Measurements from ENCODE around the gene TSPO2.
"Not testable (repeated sequence)": the region's sequence is repeated elsewhere in the genome, so short reads cannot be mapped to it uniquely, and the experiment has no call there.

The TSPO2 gene

GRCh38 chr6:41042226-41043055, at the start of gene TSPO2:
TSS of gene TSPO2 (plus strand) at chr6:41042467. CDS start at chr6:41042986, 519 bp downstream.
- H3K9me3 Mint-ChIP-seq = no peaks in the 10 kb centered on the region
- no peak within 1 kb of the TSS for H3K27ac Mint-ChIP-seq
- peaks cover 11% of the 10 kb centered on the region for H3K36me3 Mint-ChIP-seq (ENCODE audit: low read depth)
- H3K4me1 Mint-ChIP-seq (ENCODE audit: low read depth) = peaks cover 10% of the 10 kb centered on the region
- H3K27me3 Mint-ChIP-seq = no peaks in the 10 kb centered on the region
- DNase-seq = no peak
- no peak within 1 kb of the TSS for H3K4me3 Mint-ChIP-seq

- Mint-ChIP-seq H3K27ac (no peak overlapping the region), H3K27me3 (peaks cover 56% of the 10 kb centered on the region), H3K9me3 (no peaks in the 10 kb centered on the region), H3K4me1 (ENCODE audit: low read depth) (no peaks in the 10 kb centered on the region), H3K36me3 (ENCODE audit: low read depth) (no peaks in the 10 kb centered on the region), H3K4me3 (no peak overlapping the region)
- no peak for DNase-seq
These were observed 49.5 kb upstream of the TSPO2 start for GRCh38 chr6:40992746-40993145.

GRCh38 chr6:40996591-40997233, 45.6 kb upstream of the TSPO2 start:
- no peak for DNase-seq
- H3K4me1 Mint-ChIP-seq (ENCODE audit: low read depth) = no peaks in the 10 kb centered on the region
- no peak overlapping the region for H3K27ac Mint-ChIP-seq
- no peaks in the 10 kb centered on the region for H3K36me3 Mint-ChIP-seq (ENCODE audit: low read depth)
- H3K9me3 Mint-ChIP-seq = no peaks in the 10 kb centered on the region
- H3K4me3 Mint-ChIP-seq = no peak overlapping the region
- H3K27me3 Mint-ChIP-seq = peaks cover 50% of the 10 kb centered on the region

- DNase-seq = no peak
- H3K4me1 Mint-ChIP-seq (ENCODE audit: low read depth) = no peaks in the 10 kb centered on the region
- peaks cover 52% of the 10 kb centered on the region for H3K27me3 Mint-ChIP-seq
- no peak overlapping the region for H3K4me3 Mint-ChIP-seq
- H3K9me3 Mint-ChIP-seq = no peaks in the 10 kb centered on the region
- no peak overlapping the region for H3K27ac Mint-ChIP-seq
- no peaks in the 10 kb centered on the region for H3K36me3 Mint-ChIP-seq (ENCODE audit: low read depth)
These were observed 44.9 kb upstream of the TSPO2 start for GRCh38 chr6:40997234-40997957.

- Mint-ChIP-seq H3K9me3 (no peaks in the 10 kb centered on the region), H3K27me3 (peaks cover 54% of the 10 kb centered on the region), H3K4me3 (no peak overlapping the region), H3K4me1 (ENCODE audit: low read depth) (no peaks in the 10 kb centered on the region), H3K27ac (no peak overlapping the region), H3K36me3 (ENCODE audit: low read depth) (no peaks in the 10 kb centered on the region)
- DNase-seq = no peak
These were observed 43.6 kb upstream of the TSPO2 start for GRCh38 chr6:40998661-40999060.

- H3K27ac Mint-ChIP-seq = no peak overlapping the region
- no peaks in the 10 kb centered on the region for H3K4me1 Mint-ChIP-seq (ENCODE audit: low read depth)
- H3K4me3 Mint-ChIP-seq = no peak overlapping the region
- no peak for DNase-seq
- H3K36me3 Mint-ChIP-seq (ENCODE audit: low read depth) = no peaks in the 10 kb centered on the region
- peaks cover 55% of the 10 kb centered on the region for H3K27me3 Mint-ChIP-seq
- no peaks in the 10 kb centered on the region for H3K9me3 Mint-ChIP-seq
These were observed 42.7 kb upstream of the TSPO2 start for GRCh38 chr6:40999569-40999968.

- no peaks in the 10 kb centered on the region for H3K36me3 Mint-ChIP-seq (ENCODE audit: low read depth)
- H3K27me3 Mint-ChIP-seq = peaks cover 55% of the 10 kb centered on the region
- no peaks in the 10 kb centered on the region for H3K9me3 Mint-ChIP-seq
- DNase-seq = no peak
- H3K27ac Mint-ChIP-seq = no peak overlapping the region
- no peak overlapping the region for H3K4me3 Mint-ChIP-seq
- H3K4me1 Mint-ChIP-seq (ENCODE audit: low read depth) = no peaks in the 10 kb centered on the region
These were observed 42.0 kb upstream of the TSPO2 start for GRCh38 chr6:41000248-41000647.

GRCh38 chr6:41002168-41002567, 40.1 kb upstream of the TSPO2 start:
- Mint-ChIP-seq H3K9me3 (no peaks in the 10 kb centered on the region), H3K36me3 (ENCODE audit: low read depth) (no peaks in the 10 kb centered on the region), H3K27me3 (peaks cover 55% of the 10 kb centered on the region), H3K4me3 (no peak overlapping the region), H3K4me1 (ENCODE audit: low read depth) (no peaks in the 10 kb centered on the region), H3K27ac (no peak overlapping the region)
- no peak for DNase-seq

- not testable (repeated sequence) for H3K27ac Mint-ChIP-seq; H3K36me3 Mint-ChIP-seq (ENCODE audit: low read depth); H3K4me3 Mint-ChIP-seq; H3K9me3 Mint-ChIP-seq; H3K4me1 Mint-ChIP-seq (ENCODE audit: low read depth)
- H3K27me3 Mint-ChIP-seq = peaks cover 39% of the 10 kb centered on the region
- peak; percentile 52 for DNase-seq
These were observed 36.0 kb upstream of the TSPO2 start for GRCh38 chr6:41006217-41006616.

GRCh38 chr6:41006980-41007379, 35.3 kb upstream of the TSPO2 start:
- not testable (repeated sequence) for H3K4me3 Mint-ChIP-seq; DNase-seq; H3K4me1 Mint-ChIP-seq (ENCODE audit: low read depth); H3K27ac Mint-ChIP-seq; H3K36me3 Mint-ChIP-seq (ENCODE audit: low read depth); H3K9me3 Mint-ChIP-seq
- H3K27me3 Mint-ChIP-seq = peaks cover 34% of the 10 kb centered on the region

- no peak overlapping the region for H3K27ac Mint-ChIP-seq
- H3K27me3 Mint-ChIP-seq = peaks cover 24% of the 10 kb centered on the region
- H3K4me3 Mint-ChIP-seq = no peak overlapping the region
- no peaks in the 10 kb centered on the region for H3K36me3 Mint-ChIP-seq (ENCODE audit: low read depth)
- DNase-seq = no peak
- no peaks in the 10 kb centered on the region for H3K4me1 Mint-ChIP-seq (ENCODE audit: low read depth)
- no peaks in the 10 kb centered on the region for H3K9me3 Mint-ChIP-seq
These were observed 34.3 kb upstream of the TSPO2 start for GRCh38 chr6:41008011-41008410.

GRCh38 chr6:41009669-41010068, 32.6 kb upstream of the TSPO2 start:
- H3K9me3 Mint-ChIP-seq = no peaks in the 10 kb centered on the region
- no peak overlapping the region for H3K27ac Mint-ChIP-seq
- no peaks in the 10 kb centered on the region for H3K4me1 Mint-ChIP-seq (ENCODE audit: low read depth)
- no peak overlapping the region for H3K4me3 Mint-ChIP-seq
- no peaks in the 10 kb centered on the region for H3K36me3 Mint-ChIP-seq (ENCODE audit: low read depth)
- DNase-seq = no peak
- H3K27me3 Mint-ChIP-seq = peaks cover 11% of the 10 kb centered on the region

- no peak overlapping the region for H3K4me3 Mint-ChIP-seq
- H3K36me3 Mint-ChIP-seq (ENCODE audit: low read depth) = no peaks in the 10 kb centered on the region
- H3K27ac Mint-ChIP-seq = no peak overlapping the region
These were observed 30.6 kb upstream of the TSPO2 start for GRCh38 chr6:41011673-41012072.

GRCh38 chr6:41013466-41014153, 28.7 kb upstream of the TSPO2 start:
- Mint-ChIP-seq H3K36me3 (ENCODE audit: low read depth) (no peaks in the 10 kb centered on the region), H3K4me3 (no peak overlapping the region), H3K9me3 (no peaks in the 10 kb centered on the region), H3K27me3 (no peaks in the 10 kb centered on the region), H3K4me1 (ENCODE audit: low read depth) (no peaks in the 10 kb centered on the region), H3K27ac (no peak overlapping the region)
- no peak for DNase-seq

More at GRCh38 chr6:41011673-41012072, 30.6 kb upstream of the TSPO2 start:
- H3K27me3 Mint-ChIP-seq = no peaks in the 10 kb centered on the region
- H3K9me3 Mint-ChIP-seq = no peaks in the 10 kb centered on the region
- no peaks in the 10 kb centered on the region for H3K4me1 Mint-ChIP-seq (ENCODE audit: low read depth)
- DNase-seq = no peak
